Measurements from ENCODE around the gene RABGAP1L. TPM values are rescaled to one million over a fixed set of nuclear protein-coding genes. Genes with fewer than 3 reads are reported as not detected.

RABGAP1L gene
- total and polyA plus RNA-seq, 2 donors (not counting 3 experiments of a cell fraction or from before 2014, with no cell fraction given), result 6.4 to 22.2 TPM

DNA sequence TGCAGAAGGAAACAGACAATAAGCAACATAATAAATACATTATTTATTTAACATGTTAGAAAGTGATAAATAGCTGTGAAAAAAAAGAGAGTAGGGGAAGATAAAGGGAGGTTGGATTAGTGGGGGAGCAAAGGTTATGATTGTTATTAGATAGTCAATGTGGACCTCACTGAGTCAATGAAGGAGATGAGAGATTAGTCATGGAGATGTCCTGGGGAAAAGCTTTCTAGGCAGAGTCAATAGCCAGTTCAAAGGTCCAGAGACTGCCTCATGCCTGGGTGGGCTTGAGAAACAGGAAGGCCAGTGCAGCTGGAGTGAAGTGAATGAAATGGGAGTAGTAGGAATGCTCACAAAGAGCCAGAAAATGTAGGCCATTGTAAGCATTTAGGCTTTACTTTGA is 653.3 kb downstream of the RABGAP1L start:
- no peak overlapping the region for H3K4me3 ChIP-seq (replicated peaks in 1 of 3; ENCODE audit: insufficient read depth in 1 of 3, low read depth in 1 of 3, low read length in 3 of 3)
- CTCF ChIA-PET, result no interaction called here
- H3K36me3 ChIP-seq (ENCODE audit: control insufficient read depth in 2 of 2, extremely low read depth in 1 of 2, insufficient read depth in 2 of 2, low read length in 2 of 2), result no peaks in the 10 kb centered on the region
- no peak overlapping the region for H2AFZ ChIP-seq (ENCODE audit: low read depth, low read length)
- TF ChIP-seq JUN (IDR thresholded peaks at IDR 0.05; ENCODE audit: borderline replicate concordance, insufficient read depth, insufficient read length, low read depth) (no peak), FOS (IDR thresholded peaks at IDR 0.05; ENCODE audit: borderline replicate concordance, insufficient read depth, low read length) (peak; percentile 34), POLR2A (IDR thresholded peaks at IDR 0.05; ENCODE audit: low read depth, low read length) (no peak), EZH2 (IDR thresholded peaks at IDR 0.05; ENCODE audit: borderline replicate concordance, low read depth, low read length, severe bottlenecking) (no peak)
- TF ChIP-seq, protein P1, sequence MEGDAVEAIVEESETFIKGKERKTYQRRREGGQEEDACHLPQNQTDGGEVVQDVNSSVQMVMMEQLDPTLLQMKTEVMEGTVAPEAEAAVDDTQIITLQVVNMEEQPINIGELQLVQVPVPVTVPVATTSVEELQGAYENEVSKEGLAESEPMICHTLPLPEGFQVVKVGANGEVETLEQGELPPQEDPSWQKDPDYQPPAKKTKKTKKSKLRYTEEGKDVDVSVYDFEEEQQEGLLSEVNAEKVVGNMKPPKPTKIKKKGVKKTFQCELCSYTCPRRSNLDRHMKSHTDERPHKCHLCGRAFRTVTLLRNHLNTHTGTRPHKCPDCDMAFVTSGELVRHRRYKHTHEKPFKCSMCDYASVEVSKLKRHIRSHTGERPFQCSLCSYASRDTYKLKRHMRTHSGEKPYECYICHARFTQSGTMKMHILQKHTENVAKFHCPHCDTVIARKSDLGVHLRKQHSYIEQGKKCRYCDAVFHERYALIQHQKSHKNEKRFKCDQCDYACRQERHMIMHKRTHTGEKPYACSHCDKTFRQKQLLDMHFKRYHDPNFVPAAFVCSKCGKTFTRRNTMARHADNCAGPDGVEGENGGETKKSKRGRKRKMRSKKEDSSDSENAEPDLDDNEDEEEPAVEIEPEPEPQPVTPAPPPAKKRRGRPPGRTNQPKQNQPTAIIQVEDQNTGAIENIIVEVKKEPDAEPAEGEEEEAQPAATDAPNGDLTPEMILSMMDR (IDR thresholded peaks at IDR 0.05; ENCODE audit: extremely low read depth in 1 of 2, insufficient read depth in 1 of 2, low read depth in 1 of 2, low read length in 2 of 2), result no peak
- FAIRE-seq (no peak), DNase-seq (ENCODE audit: low read depth, low spot score) (no peak)
- H3K4me2 ChIP-seq (ENCODE audit: insufficient read depth, low read length), result no peak overlapping the region
- no peaks in the 10 kb centered on the region for H3K9me3 ChIP-seq (replicated peaks; ENCODE audit: control insufficient read depth, insufficient read depth, low read length)
- no peaks in the 10 kb centered on the region for H4K20me1 ChIP-seq (replicated peaks; ENCODE audit: control insufficient read depth, extremely low read depth, insufficient read depth, low read length)
- H3K9me1 ChIP-seq (replicated peaks; ENCODE audit: control insufficient read depth, extremely low read depth, insufficient read depth, low read length), result no peaks in the 10 kb centered on the region
- H3K9ac ChIP-seq (replicated peaks; ENCODE audit: extremely low read depth, insufficient read depth, low read length), result no peak overlapping the region
- H3K27me3 ChIP-seq (ENCODE audit: control insufficient read depth in 2 of 2, insufficient read depth in 2 of 2, low read length in 2 of 2), result no peaks in the 10 kb centered on the region
- H3K27ac ChIP-seq (ENCODE audit: insufficient read depth, low read depth, low read length), result no peak overlapping the region
- intact Hi-C loops (cut with micrococcal nuclease) (no loop called here), dilution Hi-C loops (cut with MboI; ENCODE audit: extremely low pct_ligation_motif_present, low sequenced_read_pairs) (no loop called here)
- POLR2A ChIA-PET, result no interaction called here
- H3K79me2 ChIP-seq (ENCODE audit: control insufficient read depth, insufficient read depth, low read length), result no peaks in the 10 kb centered on the region
- BruUV-seq (replicated peaks), result no TSS peak
- H3K4me1 ChIP-seq (ENCODE audit: control insufficient read depth, extremely low read depth, insufficient read depth, low read length), result peaks cover 6% of the 10 kb centered on the region

- ChIA-PET CTCF (interaction anchor here (1.0 to 1.6 kb wide), 3 partner anchors 11 to 184 kb away, joined by 3 to 9 read pairs (median 3); no protein-coding TSS in a partner anchor), POLR2A (no interaction called here)
- H3K9ac ChIP-seq (replicated peaks; ENCODE audit: extremely low read depth, insufficient read depth, low read length), result no peak overlapping the region
- no peaks in the 10 kb centered on the region for H3K27me3 ChIP-seq (ENCODE audit: control insufficient read depth in 2 of 2, insufficient read depth in 2 of 2, low read length in 2 of 2)
- H3K9me1 ChIP-seq (replicated peaks; ENCODE audit: control insufficient read depth, extremely low read depth, insufficient read depth, low read length), result no peaks in the 10 kb centered on the region
- FAIRE-seq (no peak), DNase-seq (ENCODE audit: low read depth, low spot score) (peak; percentile 60)
- no peaks in the 10 kb centered on the region for H3K9me3 ChIP-seq (replicated peaks; ENCODE audit: control insufficient read depth, insufficient read depth, low read length)
- no peaks in the 10 kb centered on the region for H3K36me3 ChIP-seq (ENCODE audit: control insufficient read depth in 2 of 2, extremely low read depth in 1 of 2, insufficient read depth in 2 of 2, low read length in 2 of 2)
- no TSS peak for BruUV-seq (replicated peaks)
- H3K79me2 ChIP-seq (ENCODE audit: control insufficient read depth, insufficient read depth, low read length), result no peaks in the 10 kb centered on the region
- dilution Hi-C loops (cut with MboI; ENCODE audit: extremely low pct_ligation_motif_present, low sequenced_read_pairs), result no loop called here
- H2AFZ ChIP-seq (ENCODE audit: low read depth, low read length), result no peak overlapping the region
- H3K27ac ChIP-seq (ENCODE audit: insufficient read depth, low read depth, low read length), result no peak overlapping the region
- H4K20me1 ChIP-seq (replicated peaks; ENCODE audit: control insufficient read depth, extremely low read depth, insufficient read depth, low read length), result no peaks in the 10 kb centered on the region
- TF ChIP-seq EZH2 (IDR thresholded peaks at IDR 0.05; ENCODE audit: borderline replicate concordance, low read depth, low read length, severe bottlenecking) (no peak), MAX (IDR thresholded peaks at IDR 0.05; ENCODE audit: insufficient read depth, insufficient read length) (no peak), GATA2 (IDR thresholded peaks at IDR 0.05; ENCODE audit: insufficient read depth, insufficient read length, low read depth, low read length) (no peak), FOS (IDR thresholded peaks at IDR 0.05; ENCODE audit: borderline replicate concordance, insufficient read depth, low read length) (peak; percentile 91), POLR2A (IDR thresholded peaks at IDR 0.05; ENCODE audit: low read depth, low read length) (no peak), POLR2AphosphoS5 (IDR thresholded peaks at IDR 0.05; ENCODE audit: insufficient read depth, low read depth, low read length) (peak; percentile 19), JUN (IDR thresholded peaks at IDR 0.05; ENCODE audit: borderline replicate concordance, insufficient read depth, insufficient read length, low read depth) (peak; percentile 77)
- TF ChIP-seq, protein P1 (IDR thresholded peaks at IDR 0.05; ENCODE audit: extremely low read depth in 1 of 2, insufficient read depth in 1 of 2, low read depth in 1 of 2, low read length in 2 of 2), result no peak
- intact Hi-C loops (cut with micrococcal nuclease), result no loop called here
- H3K4me2 ChIP-seq (ENCODE audit: insufficient read depth, low read length), result no peak overlapping the region
- peaks cover 6% of the 10 kb centered on the region for H3K4me1 ChIP-seq (ENCODE audit: control insufficient read depth, extremely low read depth, insufficient read depth, low read length)
- no peak overlapping the region for H3K4me3 ChIP-seq (replicated peaks in 1 of 3; ENCODE audit: insufficient read depth in 1 of 3, low read depth in 1 of 3, low read length in 3 of 3)
These were observed 655.7 kb downstream of the RABGAP1L start for GRCh38 chr1:174815036-174815435.

Data from endothelial cell of umbilical vein (primary cell).